Stimulated activated CD4-positive, alpha-beta T cell treated with anti-CD3 and anti-CD28 coated beads, Interleukin-2, amount 100 ng/mL, for 48 hours (primary cell): ENCODE measurements around the gene PRKCE.
"Not testable (repeated sequence)": the region's sequence is repeated elsewhere in the genome, so short reads cannot be mapped to it uniquely, and the experiment has no call there.

Experiments
- DNase-seq, 2 donors: peaks; one replicate each; pipeline ENCODE4 v3.0.0-alpha.2; 2020

Gene PRKCE

GRCh38 chr2:45844796-45845457 is 193.5 kb downstream of the PRKCE start:
- DNase-seq = no peak

GRCh38 chr2:45845566-45845965 is 194.1 kb downstream of the PRKCE start:
- DNase-seq = no peak

- no peak for DNase-seq
These were observed 198.2 kb downstream of the PRKCE start for GRCh38 chr2:45849491-45850283.

GRCh38 chr2:45850558-45850957 is 199.1 kb downstream of the PRKCE start:
- DNase-seq = no peak

- DNase-seq = no peak
These were observed 199.6 kb downstream of the PRKCE start for GRCh38 chr2:45851111-45851510.

- DNase-seq = no peak
These were observed 200.3 kb downstream of the PRKCE start for GRCh38 chr2:45851576-45852304.

- no peak for DNase-seq
These were observed 201.1 kb downstream of the PRKCE start for GRCh38 chr2:45852450-45853150.

- no peak for DNase-seq
These were observed 203.9 kb downstream of the PRKCE start for GRCh38 chr2:45855374-45855773.

GRCh38 chr2:45856391-45857274 is 205.2 kb downstream of the PRKCE start:
- no peak for DNase-seq

GRCh38 chr2:45857275-45857609 is 205.8 kb downstream of the PRKCE start:
- no peak for DNase-seq

- DNase-seq = no peak
These were observed 206.5 kb downstream of the PRKCE start for GRCh38 chr2:45857867-45858520.

GRCh38 chr2:45858872-45859271 is 207.4 kb downstream of the PRKCE start:
- not testable (repeated sequence) for DNase-seq

- no peak for DNase-seq
These were observed 208.2 kb downstream of the PRKCE start for GRCh38 chr2:45859682-45860081.

- no peak for DNase-seq
These were observed 209.0 kb downstream of the PRKCE start for GRCh38 chr2:45860136-45861121.

GRCh38 chr2:45862843-45863242 is 211.4 kb downstream of the PRKCE start:
- DNase-seq = no peak

GRCh38 chr2:45864121-45864520 is 212.6 kb downstream of the PRKCE start:
- DNase-seq = no peak

- DNase-seq = no peak
These were observed 215.9 kb downstream of the PRKCE start for GRCh38 chr2:45867349-45867748.

GRCh38 chr2:45867800-45868199 is 216.3 kb downstream of the PRKCE start:
- DNase-seq = no peak

- no peak for DNase-seq
These were observed 217.7 kb downstream of the PRKCE start for GRCh38 chr2:45869165-45869501.

GRCh38 chr2:45871025-45871424 is 219.6 kb downstream of the PRKCE start:
- no peak for DNase-seq

GRCh38 chr2:45871541-45871940 is 220.1 kb downstream of the PRKCE start:
- DNase-seq = no peak
